GM19239 (cell line): ENCODE measurements around the gene NOL3.

Experiments
- DNase-seq: peaks from one replicate; pipeline ENCODE4 v3.0.0; 2011; ENCODE audit warnings: low spot score; ENCODE audit not compliant: insufficient read length
- FAIRE-seq: peaks from 2 replicates; lab custom pipeline; 2011; peaks lifted over from hg19 to GRCh38; lab: Jason Lieb, UNC

The NOL3 gene

DNA sequence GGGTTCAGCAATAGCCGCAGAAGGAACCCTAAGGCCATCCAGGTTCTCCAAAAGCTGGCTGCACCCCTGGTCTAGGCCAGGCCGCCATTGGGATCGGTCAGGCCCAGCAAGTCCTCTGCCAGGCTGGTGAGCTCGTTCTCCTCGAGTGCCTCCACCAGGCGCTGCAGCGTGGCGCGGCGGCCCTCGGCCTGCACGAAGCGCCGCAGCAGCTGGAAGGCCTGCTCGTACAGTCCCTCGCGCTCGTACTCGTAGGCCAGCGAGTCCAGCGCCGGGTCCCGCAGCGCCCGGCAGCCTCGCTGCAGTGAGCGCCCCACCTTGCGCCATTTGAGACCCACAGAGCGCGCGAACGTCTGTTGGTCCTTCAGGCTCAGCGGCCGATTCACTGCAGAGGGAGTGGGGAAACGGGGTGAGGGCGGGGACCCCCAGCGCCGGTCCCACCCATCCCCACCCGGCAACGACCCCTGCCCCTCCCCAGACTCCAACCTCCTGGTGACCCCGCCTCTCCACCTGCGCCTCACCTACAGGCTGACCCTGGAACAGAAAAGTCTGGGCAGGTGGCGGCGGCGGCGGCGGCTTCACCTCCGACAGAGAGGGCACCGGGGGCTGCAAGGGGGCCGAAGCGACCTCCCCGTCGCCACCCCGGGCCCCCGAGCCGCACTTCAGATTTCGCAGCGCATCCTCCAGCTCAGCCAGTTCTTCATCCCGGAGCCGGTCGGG is 15.6 kb upstream of the NOL3 start:
- no peak for DNase-seq
- FAIRE-seq, result no peak

GRCh38 chr16:67155295-67156142 is 14.8 kb upstream of the NOL3 start:
- peak; percentile 21 for FAIRE-seq

DNA sequence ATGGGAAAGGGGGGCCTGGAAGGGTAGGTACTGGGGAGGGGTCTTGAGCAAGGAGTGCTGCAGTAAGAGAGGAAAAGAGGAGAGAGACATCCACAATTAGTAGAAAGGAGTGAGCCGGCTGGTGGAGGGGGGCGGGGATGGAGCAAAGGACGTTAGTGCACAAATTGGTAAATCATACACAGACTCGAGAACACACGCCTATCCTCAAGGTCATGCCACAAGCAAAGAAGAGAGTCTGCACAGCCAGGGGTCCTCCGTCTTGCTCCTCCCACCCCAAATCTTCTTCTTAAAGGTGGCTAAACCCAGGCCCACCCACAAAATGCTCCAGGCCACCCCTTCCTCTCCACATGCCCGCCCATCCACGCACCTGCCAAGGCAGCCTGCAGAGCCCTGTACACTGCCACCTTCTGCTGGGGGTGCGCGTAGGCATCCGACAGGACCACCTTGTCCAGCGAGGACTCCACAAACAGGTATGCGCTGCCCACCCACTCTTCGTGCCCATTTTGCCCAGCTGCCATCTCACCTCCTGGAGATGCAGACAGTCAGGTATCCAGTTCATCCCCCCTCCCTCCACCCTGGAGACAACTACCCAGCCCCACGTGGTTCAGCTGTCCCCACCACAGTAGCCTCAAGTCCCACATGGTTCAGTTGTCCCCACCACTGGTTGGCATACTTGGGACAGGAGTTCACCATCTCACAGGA is 14.0 kb upstream of the NOL3 start:
- no peak for FAIRE-seq
- DNase-seq, result no peak

More at GRCh38 chr16:67155295-67156142, 14.8 kb upstream of the NOL3 start:
- peak; percentile 89 for DNase-seq

- no peak for FAIRE-seq
- no peak for DNase-seq
These were observed 13.1 kb upstream of the NOL3 start for GRCh38 chr16:67157106-67157748.

DNA sequence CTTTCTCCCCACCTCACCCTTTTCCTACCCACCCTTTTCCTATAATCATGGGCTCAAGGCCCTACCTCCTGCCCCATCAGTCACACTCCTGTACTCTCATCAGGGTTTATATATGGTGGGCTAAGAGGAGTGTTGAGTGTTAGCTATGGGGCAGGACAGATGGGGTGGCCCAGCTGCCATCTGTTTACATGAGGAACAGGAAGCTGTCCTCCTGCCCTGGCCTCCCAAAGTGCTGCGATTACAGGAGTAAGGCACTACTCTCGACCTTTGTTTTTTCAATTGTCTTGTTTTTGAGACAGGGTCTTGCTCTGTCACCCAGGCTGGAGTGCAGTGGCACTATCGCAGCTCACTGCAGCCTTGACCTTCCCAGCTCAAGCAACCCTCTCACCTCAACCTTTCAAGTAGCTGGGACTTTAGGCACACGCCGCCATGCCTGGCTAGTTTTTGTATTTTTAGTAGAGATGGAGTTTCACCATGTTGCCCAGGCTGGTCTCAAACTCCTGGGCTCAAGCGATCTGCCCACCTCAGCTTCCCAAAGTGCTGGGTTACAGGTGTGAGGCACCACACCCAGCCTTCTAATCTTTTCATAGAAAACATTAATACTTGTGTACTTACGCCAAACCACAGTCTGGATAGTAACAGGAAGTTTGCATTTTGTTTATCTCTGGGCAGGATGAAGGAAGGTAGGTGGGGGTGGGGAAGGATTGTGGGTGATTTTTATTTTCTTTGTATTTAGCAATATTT is 12.3 kb upstream of the NOL3 start:
- no peak for DNase-seq
- FAIRE-seq, result peak; percentile 8

GRCh38 chr16:67158637-67159600 is 11.4 kb upstream of the NOL3 start:
- DNase-seq, result peak; percentile 63

DNA sequence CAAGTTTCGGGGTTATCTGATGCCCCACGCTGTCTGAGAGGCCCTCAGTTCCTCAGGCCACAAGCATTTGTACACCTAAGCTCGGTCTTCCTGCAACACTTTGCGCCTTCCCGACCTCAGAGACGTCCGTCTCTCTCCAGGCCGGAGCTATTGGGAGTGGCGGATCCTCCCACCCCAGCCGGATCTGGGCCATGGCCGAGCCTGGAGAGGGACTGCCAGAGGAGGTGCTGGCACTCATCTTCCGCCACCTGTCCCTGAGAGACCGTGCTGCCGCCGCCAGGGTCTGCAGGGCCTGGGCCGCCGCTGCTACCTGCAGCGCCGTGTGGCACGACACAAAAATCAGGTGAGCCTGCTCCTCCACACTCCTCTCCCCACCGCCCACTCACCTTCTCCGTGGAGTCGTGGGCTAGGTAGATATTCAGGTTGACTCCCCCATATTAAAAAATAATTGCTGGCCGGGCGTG is 8.7 kb upstream of the NOL3 start:
- DNase-seq (no peak), FAIRE-seq (no peak)

More at GRCh38 chr16:67158637-67159600, 11.4 kb upstream of the NOL3 start:
- peak; percentile 88 for FAIRE-seq

DNA sequence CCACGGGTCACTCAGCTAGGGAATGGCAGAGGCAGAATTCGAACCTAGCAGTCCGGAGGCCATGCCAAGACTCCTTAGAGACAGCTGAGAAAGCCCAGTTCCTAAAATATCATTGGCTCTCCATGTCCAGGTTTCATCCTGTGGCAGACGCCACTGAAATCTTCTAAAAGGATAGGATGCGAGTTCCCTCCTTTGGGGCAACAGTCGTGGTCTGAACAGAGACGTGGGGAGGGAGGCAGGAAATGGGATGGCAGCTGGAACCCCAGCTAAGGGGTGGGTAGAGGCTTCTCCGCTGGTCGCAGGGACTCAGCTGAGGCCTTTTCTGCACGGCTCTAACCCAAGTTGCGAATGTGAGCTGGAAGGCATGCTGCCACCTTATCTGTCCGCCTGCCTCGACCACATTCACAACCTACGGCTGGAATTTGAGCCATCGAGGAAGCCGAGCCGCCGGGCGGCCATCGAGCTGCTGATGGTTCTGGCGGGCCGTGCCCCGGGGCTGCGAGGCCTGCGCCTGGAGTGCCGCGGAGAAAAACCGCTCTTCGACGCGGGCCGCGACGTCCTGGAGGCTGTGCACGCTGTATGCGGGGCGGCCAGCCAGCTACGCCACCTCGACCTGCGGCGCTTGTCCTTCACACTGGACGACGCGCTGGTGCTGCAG is 7.7 kb upstream of the NOL3 start:
- no peak for FAIRE-seq
- DNase-seq, result no peak

DNA sequence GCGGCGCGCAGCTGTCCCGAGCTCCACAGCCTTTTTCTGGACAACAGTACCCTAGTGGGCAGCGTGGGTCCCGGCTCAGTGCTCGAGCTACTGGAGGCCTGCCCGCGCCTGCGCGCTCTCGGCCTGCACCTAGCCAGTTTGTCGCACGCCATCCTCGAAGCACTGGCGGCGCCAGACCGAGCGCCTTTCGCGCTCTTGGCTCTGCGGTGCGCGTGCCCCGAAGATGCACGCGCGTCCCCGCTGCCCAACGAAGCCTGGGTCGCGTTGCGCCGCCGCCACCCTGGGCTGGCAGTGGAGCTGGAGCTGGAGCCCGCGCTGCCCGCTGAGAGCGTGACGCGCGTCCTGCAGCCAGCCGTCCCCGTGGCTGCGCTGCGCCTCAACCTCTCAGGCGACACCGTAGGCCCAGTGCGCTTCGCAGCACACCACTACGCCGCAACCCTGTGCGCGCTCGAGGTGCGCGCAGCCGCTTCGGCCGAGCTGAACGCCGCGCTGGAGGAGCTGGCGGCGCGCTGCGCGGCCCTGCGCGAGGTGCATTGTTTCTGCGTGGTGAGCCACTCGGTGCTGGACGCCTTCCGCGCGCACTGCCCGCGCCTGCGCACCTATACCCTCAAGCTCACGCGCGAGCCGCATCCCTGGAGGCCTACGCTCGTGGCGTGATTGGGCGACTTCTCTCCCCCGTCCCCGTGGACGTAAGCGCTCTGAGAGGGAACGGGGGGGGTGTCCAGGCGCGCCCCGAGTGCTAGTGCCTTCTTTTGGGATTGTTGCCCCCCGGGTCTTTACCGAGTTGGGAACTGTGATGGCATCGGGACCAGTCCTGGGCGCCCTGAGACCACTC is 7.0 kb upstream of the NOL3 start:
- peak; percentile 28 for FAIRE-seq

GRCh38 chr16:67163999-67164558 is 6.3 kb upstream of the NOL3 start:
- FAIRE-seq (no peak), DNase-seq (no peak)

More for the DNA sequence above, 7.0 kb upstream of the NOL3 start:
- no peak for DNase-seq

- DNase-seq (no peak), FAIRE-seq (peak; percentile 35)
These were observed 5.7 kb upstream of the NOL3 start, which contains the start of gene HSF4 for GRCh38 chr16:67164599-67165061. TSS of gene HSF4 (plus strand) at chr16:67164745. CDS start at chr16:67164812, 67 bp downstream.

GRCh38 chr16:67165121-67166078 is 4.9 kb upstream of the NOL3 start:
- FAIRE-seq (no peak), DNase-seq (no peak)

DNA sequence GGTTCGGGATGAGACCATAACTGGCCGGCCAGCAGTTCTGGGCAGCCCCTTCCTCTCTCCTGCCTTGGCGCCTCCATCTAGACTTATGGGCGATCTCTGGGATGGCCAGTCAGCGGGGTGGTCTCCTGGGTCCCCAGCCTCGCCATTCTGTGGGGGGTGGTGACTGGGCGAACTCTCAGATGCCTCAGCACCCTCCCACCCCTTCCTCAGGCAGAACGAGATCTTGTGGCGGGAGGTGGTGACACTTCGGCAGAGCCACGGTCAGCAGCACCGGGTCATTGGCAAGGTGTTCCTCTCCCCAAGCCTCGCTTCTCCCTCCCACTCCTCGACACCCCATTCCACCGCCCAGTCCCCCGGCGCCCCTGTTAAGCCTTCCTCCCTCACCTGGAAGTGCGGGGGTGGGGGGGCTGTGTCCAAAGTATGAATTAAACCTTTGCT is 4.2 kb upstream of the NOL3 start:
- FAIRE-seq (no peak), DNase-seq (no peak)

DNA sequence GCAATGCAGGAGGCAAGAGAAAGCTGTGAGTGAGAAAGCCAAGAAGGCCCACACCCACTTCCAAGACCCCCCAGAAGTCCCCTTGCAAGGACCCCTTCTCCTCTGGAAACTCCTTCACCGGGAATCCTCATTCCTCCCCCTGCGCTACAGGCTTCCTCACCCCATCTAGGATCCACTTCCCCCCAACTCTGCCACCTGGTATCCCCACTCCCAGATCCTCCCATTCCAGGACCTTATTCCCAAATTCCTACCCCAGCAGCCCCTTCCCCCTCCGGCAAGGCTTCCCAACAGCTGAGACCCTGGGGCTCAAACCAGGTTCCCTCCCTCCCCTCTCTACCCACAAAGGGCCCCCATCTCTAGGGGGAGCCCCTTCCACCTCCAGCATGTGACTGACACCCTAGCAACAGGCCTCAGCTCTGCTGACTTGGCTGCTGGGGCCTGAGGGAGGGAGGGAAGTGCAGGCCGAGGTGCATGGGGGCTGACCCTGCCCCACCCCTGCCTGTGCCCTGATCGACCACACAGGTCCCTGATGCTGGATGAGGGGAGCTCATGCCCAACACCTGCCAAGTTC is 3.7 kb upstream of the NOL3 start:
- FAIRE-seq (no peak), DNase-seq (no peak)

GRCh38 chr16:67167588-67167987 is 2.8 kb upstream of the NOL3 start:
- FAIRE-seq (no peak), DNase-seq (no peak)
